DOHH2 (cell line): ENCODE data around the gene CLIC6.

ENCODE experiments used
- H3F3A ChIP-seq: fragments of 200-600 bp; sonication (generic), shearing (Covaris generic); 2 replicates; pipeline ENCODE4 v1.6.0; 2016; ENCODE audit warnings: antibody characterized with exemption, mild to moderate bottlenecking; ENCODE audit not compliant: control insufficient read depth, insufficient read depth
- H3K27ac ChIP-seq: fragments of 200-600 bp; sonication (generic); 2 replicates; pipeline ENCODE4 v1.5.1; 2014; ENCODE audit warnings: low read depth, mild to moderate bottlenecking, low read length, moderate library complexity
- H3K27me3 ChIP-seq: fragments of 200-600 bp; sonication (generic); 2 replicates; pipeline ENCODE4 v1.6.1; 2014; ENCODE audit warnings: mild to moderate bottlenecking, low read length, mixed read lengths; ENCODE audit not compliant: control insufficient read depth
- H3K36me3 ChIP-seq: fragments of 200-600 bp; sonication (generic); 2 replicates; pipeline ENCODE4 v1.6.1; 2014; ENCODE audit warnings: mild to moderate bottlenecking, low read length, moderate library complexity, mixed read lengths; ENCODE audit not compliant: control insufficient read depth
- H3K4me1 ChIP-seq: fragments of 200-600 bp; sonication (generic); 2 replicates; pipeline ENCODE4 v1.6.1; 2014; ENCODE audit warnings: mild to moderate bottlenecking, low read length, mixed read lengths; ENCODE audit not compliant: control insufficient read depth
- H3K4me2 ChIP-seq: fragments of 200-600 bp; sonication (generic); 2 replicates; pipeline ENCODE4 v1.6.0; 2014; ENCODE audit warnings: mild to moderate bottlenecking, low read length, moderate library complexity
- H3K4me3 ChIP-seq: fragments of 200-600 bp; sonication (generic); 2 replicates; pipeline ENCODE4 v1.5.1; 2014; ENCODE audit warnings: mild to moderate bottlenecking, low read length, mixed read lengths
- H3K79me2 ChIP-seq: fragments of 200-600 bp; sonication (generic); 2 replicates; pipeline ENCODE4 v1.6.1; 2014; ENCODE audit warnings: mild to moderate bottlenecking, low read length, mixed read lengths; ENCODE audit not compliant: control insufficient read depth
- H3K9me2 ChIP-seq: fragments of 200-600 bp; sonication (generic); replicated peaks from 2 replicates; pipeline ENCODE4 v1.6.1; 2014; ENCODE audit warnings: mild to moderate bottlenecking, low read length, mixed read lengths; ENCODE audit not compliant: control insufficient read depth
- H3K9me3 ChIP-seq: fragments of 200-600 bp; sonication (generic); 2 replicates; pipeline ENCODE4 v1.6.1; 2014; ENCODE audit warnings: antibody characterized with exemption, low read length, mixed read lengths; ENCODE audit not compliant: control insufficient read depth, insufficient read depth
- H4K20me1 ChIP-seq: fragments of 200-600 bp; sonication (generic); 2 replicates; pipeline ENCODE4 v1.6.0; 2014; ENCODE audit warnings: low read depth, mild to moderate bottlenecking, antibody characterized with exemption, low read length, moderate library complexity; ENCODE audit not compliant: control insufficient read depth, insufficient read depth
- CTCF ChIP-seq: fragments of 200-600 bp; sonication (generic); IDR thresholded peaks from one replicate; pipeline ENCODE4 v1.5.1; 2014; ENCODE audit warnings: antibody characterized with exemption, mild to moderate bottlenecking, low read depth, low read length; ENCODE audit not compliant: poor library complexity, severe bottlenecking
- EZH2phosphoT487 ChIP-seq: fragments of 200-600 bp; sonication (generic); IDR thresholded peaks from 2 replicates; pipeline ENCODE4 v1.6.1; 2017; ENCODE audit warnings: borderline replicate concordance, mild to moderate bottlenecking, antibody characterized with exemption, low read length, moderate library complexity, mixed read lengths

CLIC6 gene

DNA sequence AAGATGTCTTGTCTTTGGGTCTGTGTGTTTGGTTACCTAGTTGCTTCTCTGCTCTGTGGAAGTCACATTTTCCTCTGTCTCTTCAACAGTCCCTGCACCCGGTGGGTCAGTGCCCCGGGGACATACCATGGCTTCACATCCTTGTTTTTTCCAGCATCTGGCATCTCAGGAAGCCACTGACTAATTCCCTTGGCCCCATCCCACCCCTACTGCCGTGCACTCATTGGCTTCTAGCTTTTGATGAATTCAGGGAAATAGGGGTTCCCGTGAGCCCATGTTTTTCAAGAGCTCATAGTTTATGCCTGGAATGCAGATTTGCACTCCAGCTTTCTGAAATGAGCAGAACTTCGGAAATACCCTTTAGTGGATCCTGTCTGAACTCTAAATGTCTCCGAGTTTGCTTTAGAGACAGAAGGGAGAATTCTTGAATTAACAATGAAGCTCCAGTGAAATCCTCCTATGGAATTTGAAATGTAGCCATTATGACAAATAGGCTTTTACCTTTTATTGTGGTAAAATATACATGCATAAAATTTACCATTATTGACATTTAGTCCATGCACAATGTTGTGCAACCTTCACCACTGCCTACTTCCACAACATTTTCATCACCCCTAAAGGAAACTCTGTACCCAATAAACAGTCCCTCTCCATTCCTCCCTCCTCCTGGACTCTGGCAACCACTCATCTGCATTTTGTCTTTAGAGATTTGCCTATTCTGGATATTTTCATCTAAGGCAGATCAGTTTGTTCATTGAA, 67.5 kb downstream of the CLIC6 start:
- H3K79me2 ChIP-seq = no peaks in the 10 kb centered on the region
- H3K27ac ChIP-seq = no peak overlapping the region
- no peak overlapping the region for H3K4me3 ChIP-seq
- no peaks in the 10 kb centered on the region for H3K9me2 ChIP-seq
- H3K36me3 ChIP-seq = no peaks in the 10 kb centered on the region
- no peaks in the 10 kb centered on the region for H3F3A ChIP-seq
- no peaks in the 10 kb centered on the region for H3K4me1 ChIP-seq
- peaks cover 34% of the 10 kb centered on the region for H3K27me3 ChIP-seq
- H3K4me2 ChIP-seq = no peak overlapping the region
- H4K20me1 ChIP-seq = no peaks in the 10 kb centered on the region
- TF ChIP-seq EZH2phosphoT487 (no peak), CTCF (no peak)
- H3K9me3 ChIP-seq = no peaks in the 10 kb centered on the region; the same call in 1 of the 2 replicates

DNA sequence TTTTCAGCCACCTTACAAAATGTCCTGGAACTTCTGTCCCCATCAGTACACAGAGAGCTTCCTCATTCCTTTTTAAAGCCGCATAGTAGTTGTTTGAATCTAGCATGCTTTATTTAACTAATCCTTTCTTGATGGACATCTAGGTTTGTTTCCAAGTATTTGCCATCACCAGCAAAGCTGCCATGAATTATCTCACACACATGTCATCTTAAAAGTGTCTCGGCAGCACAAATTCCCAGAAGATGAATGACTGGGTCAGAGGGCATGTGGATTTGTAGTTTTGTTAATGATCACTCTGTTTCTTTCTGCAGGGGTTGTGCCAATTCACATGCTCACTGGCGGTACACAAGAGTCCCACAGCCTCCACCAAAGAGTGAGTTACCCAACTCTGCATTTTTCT, 68.3 kb downstream of the CLIC6 start:
- Histone ChIP-seq H3K36me3 (no peaks in the 10 kb centered on the region), H3K9me3 (no peaks in the 10 kb centered on the region), H3F3A (no peaks in the 10 kb centered on the region), H3K79me2 (no peaks in the 10 kb centered on the region), H3K27me3 (peaks cover 28% of the 10 kb centered on the region), H3K9me2 (no peaks in the 10 kb centered on the region), H3K4me2 (no peak overlapping the region), H4K20me1 (no peaks in the 10 kb centered on the region), H3K4me1 (no peaks in the 10 kb centered on the region), H3K27ac (no peak overlapping the region), H3K4me3 (no peak overlapping the region)
- TF ChIP-seq EZH2phosphoT487 (no peak), CTCF (no peak)

GRCh38 chr21:34740198-34740597, 71.4 kb downstream of the CLIC6 start:
- peaks cover 27% of the 10 kb centered on the region for H3K27me3 ChIP-seq

More at GRCh38 chr21:34740198-34740597, 71.4 kb downstream of the CLIC6 start:
- Histone ChIP-seq H3K9me2 (no peaks in the 10 kb centered on the region), H4K20me1 (no peaks in the 10 kb centered on the region), H3K9me3 (no peaks in the 10 kb centered on the region), H3F3A (no peaks in the 10 kb centered on the region), H3K4me3 (no peak overlapping the region), H3K27ac (no peak overlapping the region), H3K4me1 (no peaks in the 10 kb centered on the region), H3K79me2 (no peaks in the 10 kb centered on the region), H3K36me3 (no peaks in the 10 kb centered on the region), H3K4me2 (no peak overlapping the region)
- no peak for TF ChIP-seq EZH2phosphoT487
- TF ChIP-seq CTCF = no peak
